HepG2 (cell line): ENCODE results near the gene SYCP2L. TPM values are rescaled to one million over a fixed set of nuclear protein-coding genes. Genes with fewer than 3 reads are reported as not detected.

ENCODE experiments used
- ARID2 ChIP-seq: sonication (generic); formaldehyde crosslinking; IDR thresholded peaks from 2 replicates; pipeline ENCODE4 v1.8.1; 2022; ENCODE audit warnings: mild to moderate bottlenecking, missing genetic modification reagents, borderline replicate concordance
- ASH2L ChIP-seq: fragments of 300-600, 200-600 bp; sonication (generic); IDR thresholded peaks from 2 replicates; pipeline ENCODE4 v1.7.0; 2017; ENCODE audit warnings: low read depth, mild to moderate bottlenecking, moderate library complexity, mixed read lengths, low read length; ENCODE audit not compliant: insufficient read length
- ATRX ChIP-seq: sonication (generic); formaldehyde crosslinking; IDR thresholded peaks from 2 replicates; pipeline ENCODE4 v1.4.0; 2020; ENCODE audit warnings: missing genetic modification reagents, borderline replicate concordance
- BCL6 ChIP-seq: IDR thresholded peaks from 2 replicates; pipeline ENCODE4 v1.6.1; 2016; ENCODE audit warnings: missing genetic modification reagents, missing compliant biosample characterization
- CBFB ChIP-seq: sonication (generic); formaldehyde crosslinking; IDR thresholded peaks from 2 replicates; pipeline ENCODE4 v1.4.0; 2020; ENCODE audit warnings: missing genetic modification reagents
- ESRRA ChIP-seq: sonication (generic); formaldehyde crosslinking; IDR thresholded peaks from 2 replicates; pipeline ENCODE4 v1.5.1; 2020; ENCODE audit warnings: mild to moderate bottlenecking, low read depth, missing genetic modification reagents
- GATAD1 ChIP-seq: IDR thresholded peaks from 2 replicates; pipeline ENCODE4 v1.6.1; 2016; ENCODE audit warnings: missing genetic modification reagents, missing compliant biosample characterization
- GTF2F1 ChIP-seq: fragments of 150-350 bp; IDR thresholded peaks from 2 replicates; pipeline ENCODE4 v1.6.1; 2014; ENCODE audit warnings: low read length
- JUN ChIP-seq: sonication (generic); formaldehyde crosslinking; IDR thresholded peaks from 2 replicates; pipeline ENCODE4 v1.4.0; 2020; ENCODE audit warnings: mild to moderate bottlenecking, missing genetic modification reagents
- KDM1A ChIP-seq: IDR thresholded peaks from 2 replicates; pipeline ENCODE4 v1.6.1; 2016; ENCODE audit warnings: missing compliant biosample characterization
- KDM4B ChIP-seq: sonication (generic); formaldehyde crosslinking; IDR thresholded peaks from 2 replicates; pipeline ENCODE4 v1.4.0; 2020; ENCODE audit warnings: missing genetic modification reagents
- MAFG ChIP-seq: sonication (generic); formaldehyde crosslinking; IDR thresholded peaks from 2 replicates; pipeline ENCODE4 v1.5.1; 2020; ENCODE audit warnings: mild to moderate bottlenecking, missing genetic modification reagents
- MIER2 ChIP-seq: IDR thresholded peaks from 2 replicates; pipeline ENCODE4 v1.6.1; 2016; ENCODE audit warnings: missing biosample characterization, missing genetic modification reagents
- MYNN ChIP-seq: sonication (generic); formaldehyde crosslinking; IDR thresholded peaks from 2 replicates; pipeline ENCODE4 v1.4.0; 2020; ENCODE audit warnings: mild to moderate bottlenecking, low read depth, missing genetic modification reagents
- NPAS2 ChIP-seq: sonication (generic); formaldehyde crosslinking; IDR thresholded peaks from 2 replicates; pipeline ENCODE4 v1.8.0; 2022; ENCODE audit warnings: mild to moderate bottlenecking, missing genetic modification reagents, borderline replicate concordance
- NR2F6 ChIP-seq, 2 experiments: IDR thresholded peaks; 2 replicates each; pipeline ENCODE4 v1.6.1; 2016; ENCODE audit warnings: antibody characterized with exemption in 1 of 2, mild to moderate bottlenecking in 1 of 2
- ONECUT2 ChIP-seq: sonication (generic); formaldehyde crosslinking; IDR thresholded peaks from 2 replicates; pipeline ENCODE4 v1.4.0; 2020; ENCODE audit warnings: missing genetic modification reagents
- PAX8 ChIP-seq: sonication (generic); formaldehyde crosslinking; IDR thresholded peaks from 2 replicates; pipeline ENCODE4 v1.8.0; 2022; ENCODE audit warnings: mild to moderate bottlenecking, missing genetic modification reagents, borderline replicate concordance
- SAFB2 ChIP-seq: sonication (generic); formaldehyde crosslinking; IDR thresholded peaks from 2 replicates; pipeline ENCODE4 v1.5.1; 2020; ENCODE audit warnings: missing genetic modification reagents, low read depth, mild to moderate bottlenecking, borderline replicate concordance
- ZNF3 ChIP-seq: IDR thresholded peaks from 2 replicates; pipeline ENCODE4 v1.7.0; 2017; ENCODE audit warnings: inconsistent platforms
- ZSCAN25 ChIP-seq: sonication (generic); formaldehyde crosslinking; IDR thresholded peaks from 2 replicates; pipeline ENCODE4 v1.8.0; 2022; ENCODE audit warnings: mild to moderate bottlenecking, missing genetic modification reagents
- ZSCAN9 ChIP-seq: IDR thresholded peaks from 2 replicates; pipeline ENCODE4 v1.6.1; 2016; ENCODE audit warnings: borderline replicate concordance
- polyA plus RNA-seq, 8 experiments: library from polyadenylated mRNA; depleted of rRNA in 3 of 8; stranded (reverse) in 7 of 8; unstranded in 1 of 8; fragments of >200 nt; fragmentation: Illumina TruSeq in 4 of 8; extraction: Trizol in 4 of 8; gene quantifications; 2 replicates each; pipeline versions ENCODE4 v1.2.1 to v1.2.3, GENCODE V29; 2011 to 2016; ENCODE audit warnings: low read depth in 4 of 8, missing spikeins in 1 of 8, mixed read lengths in 1 of 8; ENCODE audit not compliant: insufficient read depth in 1 of 8
- total RNA-seq, 5 experiments: library from RNA; depleted of rRNA; stranded (reverse); fragments of >200 nt; fragmentation: Illumina TruSeq; extraction: Trizol; gene quantifications; 2 replicates each; pipeline ENCODE4 v1.2.3, GENCODE V29; 2016; ENCODE audit warnings: low read depth in 1 of 5
- TF ChIP-seq, protein P1 (sequence below): IDR thresholded peaks from 2 replicates; pipeline ENCODE4 v1.6.1; 2016; ENCODE audit warnings: low read depth, control low read depth
- TF ChIP-seq, protein P2 (sequence below): sonication (generic); formaldehyde crosslinking; IDR thresholded peaks from 2 replicates; pipeline ENCODE4 v1.4.0; 2020; ENCODE audit warnings: missing genetic modification reagents
- TF ChIP-seq, protein P3 (sequence below): sonication (generic); formaldehyde crosslinking; IDR thresholded peaks from 2 replicates; pipeline ENCODE4 v1.8.0; 2023; ENCODE audit warnings: mild to moderate bottlenecking, missing genetic modification reagents

The SYCP2L gene
- total and polyA plus RNA-seq, 2 of the 13 experiments (the other 11 are each of a cell fraction or from before 2014, with no cell fraction given): 0.22 to 0.54 TPM

DNA sequence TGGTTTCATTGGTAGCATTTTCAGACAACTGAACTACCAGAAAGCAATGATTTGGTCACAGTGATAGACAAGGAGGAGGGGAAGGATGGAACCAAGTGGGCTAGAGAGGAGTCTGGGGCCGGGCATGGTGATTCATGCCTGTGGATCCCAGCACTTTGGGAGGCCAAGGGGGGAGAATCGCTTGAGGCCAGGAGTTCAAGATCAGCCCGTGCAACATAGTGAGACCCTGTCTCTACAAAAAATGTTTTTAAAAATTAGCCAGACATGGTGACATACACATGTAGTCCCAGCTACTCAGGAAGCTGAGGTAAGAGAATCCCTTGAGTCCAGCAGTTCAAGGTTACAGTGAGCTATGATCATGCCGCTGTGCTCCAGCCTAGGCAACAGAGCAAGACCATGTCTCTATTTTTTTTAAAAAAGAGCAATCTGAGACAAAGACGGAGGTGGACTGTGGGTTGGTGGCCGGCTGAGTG is 70.6 kb downstream of the SYCP2L start (continued):
- TF ChIP-seq ZNF3 (CRISPR knock-in tag): no peak
- no peak for TF ChIP-seq PAX8 (CRISPR knock-in tag)
- no peak for TF ChIP-seq ATRX (CRISPR knock-in tag)
- TF ChIP-seq, protein P1, sequence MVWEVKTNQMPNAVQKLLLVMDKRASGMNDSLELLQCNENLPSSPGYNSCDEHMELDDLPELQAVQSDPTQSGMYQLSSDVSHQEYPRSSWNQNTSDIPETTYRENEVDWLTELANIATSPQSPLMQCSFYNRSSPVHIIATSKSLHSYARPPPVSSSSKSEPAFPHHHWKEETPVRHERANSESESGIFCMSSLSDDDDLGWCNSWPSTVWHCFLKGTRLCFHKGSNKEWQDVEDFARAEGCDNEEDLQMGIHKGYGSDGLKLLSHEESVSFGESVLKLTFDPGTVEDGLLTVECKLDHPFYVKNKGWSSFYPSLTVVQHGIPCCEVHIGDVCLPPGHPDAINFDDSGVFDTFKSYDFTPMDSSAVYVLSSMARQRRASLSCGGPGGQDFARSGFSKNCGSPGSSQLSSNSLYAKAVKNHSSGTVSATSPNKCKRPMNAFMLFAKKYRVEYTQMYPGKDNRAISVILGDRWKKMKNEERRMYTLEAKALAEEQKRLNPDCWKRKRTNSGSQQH (CRISPR knock-in tag): no peak
- TF ChIP-seq ONECUT2 (CRISPR knock-in tag): no peak
- TF ChIP-seq, protein P2, sequence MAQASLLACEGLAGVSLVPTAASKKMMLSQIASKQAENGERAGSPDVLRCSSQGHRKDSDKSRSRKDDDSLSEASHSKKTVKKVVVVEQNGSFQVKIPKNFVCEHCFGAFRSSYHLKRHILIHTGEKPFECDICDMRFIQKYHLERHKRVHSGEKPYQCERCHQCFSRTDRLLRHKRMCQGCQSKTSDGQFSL (CRISPR knock-in tag): no peak
- peak; percentile 86 for TF ChIP-seq BCL6 (CRISPR knock-in tag)
- TF ChIP-seq MIER2 (CRISPR knock-in tag): 0 out of 2 replicates have a peak, but pooled peaks have one; percentile 40
- TF ChIP-seq, protein P3, sequence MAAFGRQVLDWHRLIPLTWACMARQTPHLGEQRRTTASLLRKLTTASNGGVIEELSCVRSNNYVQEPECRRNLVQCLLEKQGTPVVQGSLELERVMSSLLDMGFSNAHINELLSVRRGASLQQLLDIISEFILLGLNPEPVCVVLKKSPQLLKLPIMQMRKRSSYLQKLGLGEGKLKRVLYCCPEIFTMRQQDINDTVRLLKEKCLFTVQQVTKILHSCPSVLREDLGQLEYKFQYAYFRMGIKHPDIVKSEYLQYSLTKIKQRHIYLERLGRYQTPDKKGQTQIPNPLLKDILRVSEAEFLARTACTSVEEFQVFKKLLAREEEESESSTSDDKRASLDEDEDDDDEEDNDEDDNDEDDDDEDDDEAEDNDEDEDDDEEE (CRISPR knock-in tag): no peak
- no peak for TF ChIP-seq NPAS2
- no peak for TF ChIP-seq ARID2 (CRISPR knock-in tag)
- peak; percentile 44 for TF ChIP-seq ASH2L
- 0 out of 2 replicates have a peak, but pooled peaks have one; percentile 27 for TF ChIP-seq KDM4B (CRISPR knock-in tag)
- TF ChIP-seq ZSCAN25 (CRISPR knock-in tag): no peak
- no peak for TF ChIP-seq SAFB2
- peak; percentile 39; the same call in 1 of the 2 replicates for TF ChIP-seq GATAD1
- TF ChIP-seq MYNN (CRISPR knock-in tag): no peak
- no peak for TF ChIP-seq ZSCAN9 (CRISPR knock-in tag)
- no peak for TF ChIP-seq GTF2F1
- TF ChIP-seq JUN (CRISPR knock-in tag): peak; percentile 83
- no peak for TF ChIP-seq MAFG
- TF ChIP-seq CBFB (CRISPR knock-in tag): no peak
- peak; percentile 46 for TF ChIP-seq NR2F6 (IDR thresholded peaks at IDR 0.05)
- peak; percentile 78 for TF ChIP-seq NR2F6 (CRISPR knock-in tag; IDR thresholded peaks at IDR 0.05)
- TF ChIP-seq ESRRA (CRISPR knock-in tag): peak; percentile 79; the same call in 1 of the 2 replicates
- TF ChIP-seq KDM1A (CRISPR knock-in tag): peak; percentile 26; the same call in 1 of the 2 replicates
